Glutamatergic neuron (in vitro differentiated cells): ENCODE data around the gene ADH6. TPM values are rescaled to one million over a fixed set of nuclear protein-coding genes. Genes with fewer than 3 reads are reported as not detected.

Source experiments
- DNase-seq: peaks from one replicate; pipeline ENCODE4 v3.0.0; 2022
- H3K27ac Mint-ChIP-seq: one replicate; pipeline ENCODE4 v1.8.0; 2020; ENCODE audit warnings: mild to moderate bottlenecking, mixed read lengths, inconsistent platforms; ENCODE audit not compliant: unreplicated experiment
- H3K27me3 Mint-ChIP-seq: one replicate; pipeline ENCODE4 v1.8.0; 2020; ENCODE audit warnings: mild to moderate bottlenecking, moderate library complexity, mixed read lengths, inconsistent platforms; ENCODE audit not compliant: unreplicated experiment
- H3K36me3 Mint-ChIP-seq: one replicate; pipeline ENCODE4 v1.8.0; 2020; ENCODE audit warnings: mild to moderate bottlenecking, mixed read lengths, inconsistent platforms; ENCODE audit not compliant: unreplicated experiment
- H3K4me1 Mint-ChIP-seq: one replicate; pipeline ENCODE4 v1.8.0; 2020; ENCODE audit warnings: mild to moderate bottlenecking, low read depth, mixed read lengths, inconsistent platforms; ENCODE audit not compliant: unreplicated experiment
- H3K4me3 Mint-ChIP-seq: one replicate; pipeline ENCODE4 v1.8.0; 2020; ENCODE audit warnings: mild to moderate bottlenecking, mixed read lengths, inconsistent platforms; ENCODE audit not compliant: unreplicated experiment
- H3K9me3 Mint-ChIP-seq: one replicate; pipeline ENCODE4 v1.8.0; 2020; ENCODE audit warnings: mild to moderate bottlenecking, moderate library complexity, mixed read lengths, inconsistent platforms; ENCODE audit not compliant: unreplicated experiment
- CTCF ChIP-seq: fragments of 200-600 bp; sonication (generic); IDR thresholded peaks from one replicate; pipeline ENCODE4 v1.5.0; 2021; ENCODE audit not compliant: partially characterized antibody, unreplicated experiment
- total RNA-seq: library from RNA; stranded (reverse); fragmentation: NEBNext Ultra II Directional; extraction: Animal tissue kit (Norgen Biotek cat#: 25700); gene quantifications from one replicate; pipeline ENCODE4 v1.2.1, GENCODE V29; 2021; ENCODE audit not compliant: unreplicated experiment

ADH6 gene
- total RNA-seq, 1 donor from 2014 or later = not detected

DNA sequence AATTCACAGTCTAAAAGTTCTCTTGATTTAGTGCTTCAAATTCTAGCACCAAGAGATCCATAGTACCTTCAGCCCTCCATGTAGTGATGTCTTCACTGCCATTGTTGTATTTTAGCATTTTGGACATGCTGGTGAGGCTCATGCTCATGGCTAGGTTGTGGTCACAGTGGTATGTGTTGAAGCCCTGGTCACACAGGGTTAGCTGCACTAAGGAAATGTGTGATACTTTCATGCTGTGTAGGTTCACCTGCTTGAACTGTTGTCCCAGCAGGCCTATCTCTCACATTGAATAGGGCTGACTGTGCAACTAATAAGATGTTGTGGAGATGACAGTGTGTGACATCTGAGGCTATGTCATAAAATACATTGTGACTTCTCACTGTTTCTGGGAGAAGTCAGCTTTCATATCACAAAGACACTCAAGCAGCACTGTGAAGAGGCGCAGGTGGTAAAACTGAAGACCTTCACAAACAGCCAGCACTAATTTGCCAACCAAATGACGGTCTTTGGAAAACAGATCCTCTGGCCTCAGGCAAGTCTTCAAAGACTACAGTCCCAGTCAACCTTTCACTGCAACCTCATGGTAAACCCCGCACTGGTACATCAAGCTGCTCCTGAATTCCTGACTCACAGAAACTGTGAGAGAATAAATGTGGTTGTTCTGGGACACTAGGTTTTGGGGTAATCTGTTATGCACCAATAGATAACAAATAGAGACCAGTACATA is 57.5 kb downstream of the ADH6 start:
- no peak for TF ChIP-seq CTCF
- Mint-ChIP-seq H3K4me1 (no peaks in the 10 kb centered on the region), H3K9me3 (peaks cover 1% of the 10 kb centered on the region), H3K36me3 (no peaks in the 10 kb centered on the region), H3K27me3 (no peaks in the 10 kb centered on the region), H3K27ac (no peak overlapping the region), H3K4me3 (no peak overlapping the region)
- no peak for DNase-seq

- Mint-ChIP-seq H3K4me3 (no peak overlapping the region), H3K36me3 (no peaks in the 10 kb centered on the region), H3K27me3 (no peaks in the 10 kb centered on the region), H3K9me3 (peaks cover 1% of the 10 kb centered on the region), H3K4me1 (no peaks in the 10 kb centered on the region), H3K27ac (no peak overlapping the region)
- no peak for DNase-seq
- TF ChIP-seq CTCF = no peak
Observed at GRCh38 chr4:99159699-99160098, 59.3 kb downstream of the ADH6 start.

DNA sequence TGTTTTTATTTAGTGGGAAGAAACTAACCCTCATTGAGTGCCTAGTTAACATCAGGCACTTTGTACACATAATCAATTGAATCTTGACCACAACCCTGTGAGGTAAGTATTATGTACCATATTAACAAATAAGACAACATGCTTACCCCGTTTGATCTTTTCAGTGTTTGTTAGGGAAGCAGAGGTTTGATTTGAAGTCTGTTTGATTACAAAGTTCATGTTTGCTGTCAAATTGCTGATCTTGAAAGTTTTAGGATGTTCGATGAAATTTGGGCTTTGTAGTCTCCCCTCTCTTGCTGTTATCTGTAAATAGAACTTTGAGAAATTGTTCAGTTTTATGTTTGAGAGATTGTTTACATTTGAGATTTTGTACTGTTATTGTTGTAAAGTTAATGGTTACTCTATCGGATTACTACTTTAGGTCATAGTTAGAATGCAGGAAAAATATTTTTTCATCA is 61.5 kb downstream of the ADH6 start:
- no peak overlapping the region for H3K27ac Mint-ChIP-seq
- no peak for DNase-seq
- H3K4me3 Mint-ChIP-seq = no peak overlapping the region
- TF ChIP-seq CTCF = no peak
- H3K36me3 Mint-ChIP-seq = no peaks in the 10 kb centered on the region
- H3K4me1 Mint-ChIP-seq = no peaks in the 10 kb centered on the region
- peaks cover 1% of the 10 kb centered on the region for H3K9me3 Mint-ChIP-seq
- no peaks in the 10 kb centered on the region for H3K27me3 Mint-ChIP-seq

- no peak for DNase-seq
- no peak overlapping the region for H3K27ac Mint-ChIP-seq
- H3K9me3 Mint-ChIP-seq = peaks cover 1% of the 10 kb centered on the region
- no peaks in the 10 kb centered on the region for H3K36me3 Mint-ChIP-seq
- H3K4me3 Mint-ChIP-seq = no peak overlapping the region
- no peaks in the 10 kb centered on the region for H3K27me3 Mint-ChIP-seq
- no peaks in the 10 kb centered on the region for H3K4me1 Mint-ChIP-seq
- no peak for TF ChIP-seq CTCF
Observed at GRCh38 chr4:99156992-99157391, 62.1 kb downstream of the ADH6 start.

DNA sequence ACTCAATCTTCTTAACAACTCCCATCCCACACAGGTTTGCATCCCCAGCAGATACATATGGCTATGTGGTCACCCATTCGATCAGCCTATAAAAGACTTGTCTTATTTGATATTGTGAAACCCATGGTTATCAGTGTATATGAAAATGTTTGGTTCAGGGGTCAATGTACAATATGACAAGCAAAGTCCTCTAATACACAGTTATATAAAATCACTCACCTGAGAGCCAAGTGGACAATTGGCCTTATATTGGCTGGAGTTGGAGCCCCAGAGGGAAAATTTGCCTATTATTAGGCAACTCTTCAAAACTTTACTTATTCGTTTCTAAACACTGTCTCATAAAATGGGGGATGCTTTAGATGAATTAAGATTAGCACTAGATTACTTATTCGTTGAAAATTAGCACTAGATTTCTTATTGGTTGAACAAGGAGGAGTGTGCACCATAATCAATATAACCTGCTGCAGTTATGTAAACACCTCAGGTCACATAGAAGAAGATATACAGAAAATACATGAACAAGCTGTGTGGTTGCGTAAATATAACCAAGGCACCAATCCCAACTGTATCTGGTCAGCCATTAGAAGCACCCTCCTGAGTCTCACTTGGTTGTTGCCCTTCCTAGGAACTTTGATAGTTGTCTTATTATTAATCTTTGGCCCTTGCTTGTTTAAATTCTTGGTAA is 64.2 kb downstream of the ADH6 start:
- peaks cover 5% of the 10 kb centered on the region for H3K9me3 Mint-ChIP-seq

More for the DNA sequence above, 64.2 kb downstream of the ADH6 start:
- Mint-ChIP-seq H3K4me1 (no peaks in the 10 kb centered on the region), H3K27me3 (no peaks in the 10 kb centered on the region), H3K36me3 (peaks cover 11% of the 10 kb centered on the region), H3K4me3 (no peak overlapping the region), H3K27ac (no peak overlapping the region)
- TF ChIP-seq CTCF = no peak
- no peak for DNase-seq
